Activated CD4-positive, alpha-beta T cell treated with anti-CD3 and anti-CD28 coated beads for 36 hours (primary cell): ENCODE measurements around the gene PAK6. TPM values are rescaled to one million over a fixed set of nuclear protein-coding genes. Genes with fewer than 3 reads are reported as not detected.

Experiments used
- ATAC-seq: fragments of 200-7000 bp; cut with Tn5 transposase; one replicate; pipeline ENCODE4 v1.10.0; 2021; ENCODE audit warnings: mild to moderate bottlenecking, moderate library complexity
- CTCF ChIA-PET: fragments of 350-600 bp; sonication (Branson Sonifier 250); formaldehyde crosslinking; loops from one replicate; lab custom pipeline; 2021; ENCODE audit warnings: antibody characterized with exemption; lab: Charles Lee
- POLR2A ChIA-PET: fragments of 350-600 bp; sonication (Branson Sonifier 250); formaldehyde crosslinking; loops from one replicate; lab custom pipeline; 2021; ENCODE audit warnings: antibody characterized with exemption, inconsistent platforms; lab: Charles Lee
- DNase-seq: peaks from one replicate; pipeline ENCODE4 v3.0.0-alpha.2; 2020
- H3K27ac Mint-ChIP-seq: one replicate; pipeline ENCODE4 v1.8.0; 2021; ENCODE audit warnings: mixed read lengths
- H3K27me3 Mint-ChIP-seq: one replicate; pipeline ENCODE4 v1.8.0; 2021; ENCODE audit warnings: mixed read lengths
- H3K36me3 Mint-ChIP-seq: one replicate; pipeline ENCODE4 v1.8.0; 2021; ENCODE audit warnings: low read depth, mixed read lengths
- H3K4me1 Mint-ChIP-seq: one replicate; pipeline ENCODE4 v1.8.0; 2021; ENCODE audit warnings: mixed read lengths
- H3K4me3 Mint-ChIP-seq: one replicate; pipeline ENCODE4 v1.8.0; 2021; ENCODE audit warnings: mild to moderate bottlenecking, moderate library complexity, mixed read lengths
- H3K9me3 Mint-ChIP-seq: one replicate; pipeline ENCODE4 v1.8.0; 2021; ENCODE audit warnings: low read depth, mixed read lengths
- intact Hi-C, 2 experiments: fragments of 100-400 bp; cut with DNase I in 1 of 2; cut with micrococcal nuclease in 1 of 2; formaldehyde crosslinking; loops; one replicate each; pipeline versions ENCODE4 v1.14.2 to v1.15.1; 2022 to 2024; cut with DNase I, micrococcal nuclease
- total RNA-seq, 2 experiments: library from RNA; stranded (reverse); gene quantifications; one replicate each; pipeline ENCODE4 v1.2.3, GENCODE V29; 2021

PAK6 gene
- total RNA-seq, 2 experiments from 2014 or later, result 0.30 to 0.53 TPM

DNA sequence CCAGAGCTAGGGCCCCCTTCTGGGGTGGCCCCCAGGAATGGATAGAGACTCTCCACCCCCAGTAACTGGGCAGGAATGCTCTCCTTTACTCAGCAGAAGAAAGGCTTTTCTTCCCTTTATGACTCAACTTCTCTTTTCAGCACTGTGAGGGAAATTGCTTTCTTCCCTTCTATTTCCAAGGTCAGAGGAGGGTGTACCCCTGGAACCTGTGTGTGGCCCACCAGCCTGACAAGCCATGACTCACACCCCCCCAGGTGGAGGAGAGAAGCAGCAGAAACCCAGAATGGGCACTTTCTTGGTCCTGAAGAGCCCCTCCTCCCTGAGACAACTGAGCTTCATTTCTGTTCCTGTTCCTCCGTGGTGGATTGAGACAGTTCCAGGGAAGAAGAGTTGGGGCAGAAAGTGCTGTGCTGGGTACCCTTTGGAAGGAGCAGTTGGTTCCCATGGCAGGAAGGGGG, 46.7 kb downstream of the PAK6 start:
- no peak overlapping the region for H3K27ac Mint-ChIP-seq
- DNase-seq, result no peak

DNA sequence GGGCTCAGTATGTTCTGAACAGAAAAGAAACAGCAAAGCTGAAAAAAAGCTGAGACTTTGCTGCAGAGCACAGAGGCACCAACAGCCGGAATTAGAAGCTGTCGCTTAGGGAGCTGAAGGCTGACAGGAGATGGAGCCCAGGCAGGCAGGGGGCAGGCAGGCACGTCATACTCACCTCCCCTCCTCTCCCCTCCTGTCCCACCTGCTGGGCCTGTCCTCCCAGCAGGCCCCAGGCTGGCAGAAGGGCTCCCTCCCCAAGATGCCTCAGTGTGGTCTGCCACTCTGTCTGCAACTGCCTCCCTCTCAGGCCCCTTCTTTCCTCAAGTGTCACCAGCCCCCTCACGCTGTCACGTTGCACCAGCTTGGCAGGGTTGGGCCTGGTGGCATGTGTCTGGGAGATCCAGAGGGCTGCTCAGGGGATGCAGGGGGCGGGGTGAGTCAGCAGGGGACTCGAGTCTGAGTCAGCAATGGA, 47.2 kb downstream of the PAK6 start:
- no peak for ATAC-seq
- H3K36me3 Mint-ChIP-seq, result no peaks in the 10 kb centered on the region
- H3K9me3 Mint-ChIP-seq, result no peaks in the 10 kb centered on the region
- no peak overlapping the region for H3K4me3 Mint-ChIP-seq
- intact Hi-C loops, result no loop called here
- peaks cover 9% of the 10 kb centered on the region for H3K27me3 Mint-ChIP-seq
- H3K27ac Mint-ChIP-seq, result no peak overlapping the region
- ChIA-PET POLR2A (no interaction called here), CTCF (interaction anchor here (0.5 to 5.7 kb wide), 5 partner anchors 11 to 72 kb away, joined by 3 to 30 read pairs (median 5); partner anchors contain the start of gene PLCB2)
- no peak for DNase-seq
- H3K4me1 Mint-ChIP-seq, result peaks cover 4% of the 10 kb centered on the region

More for the DNA sequence above, 46.7 kb downstream of the PAK6 start:
- POLR2A ChIA-PET, result interaction anchor here (0.6 kb wide), 2 partner anchors 80 to 185 kb away, joined by 3 to 4 read pairs; no protein-coding TSS in a partner anchor
- Mint-ChIP-seq H3K9me3 (no peaks in the 10 kb centered on the region), H3K4me3 (no peak overlapping the region), H3K36me3 (no peaks in the 10 kb centered on the region), H3K27me3 (peaks cover 13% of the 10 kb centered on the region), H3K4me1 (peaks cover 4% of the 10 kb centered on the region)
- CTCF ChIA-PET, result interaction anchor here (0.5 to 5.7 kb wide), 6 partner anchors 11 to 72 kb away, joined by 3 to 30 read pairs (median 4); partner anchors contain the start of gene PLCB2
- ATAC-seq, result no peak
- intact Hi-C loops, result no loop called here

- intact Hi-C loops, result no loop called here
- Mint-ChIP-seq H3K4me1 (peaks cover 4% of the 10 kb centered on the region), H3K4me3 (no peak overlapping the region), H3K9me3 (no peaks in the 10 kb centered on the region), H3K27me3 (peaks cover 7% of the 10 kb centered on the region), H3K27ac (no peak overlapping the region), H3K36me3 (no peaks in the 10 kb centered on the region)
- CTCF ChIA-PET, result interaction anchor here (5.7 kb wide), 1 partner anchor 21 kb away, joined by 30 read pairs; the partner anchor contains the start of gene PLCB2
- POLR2A ChIA-PET, result interaction anchor here (0.6 kb wide), 1 partner anchor 22 kb away, joined by 5 read pairs; no protein-coding TSS in a partner anchor
- ATAC-seq (no peak), DNase-seq (no peak)
Measured at GRCh38 chr15:40286794-40287193, 47.9 kb downstream of the PAK6 start.

- ChIA-PET POLR2A (interaction anchor here (0.6 kb wide), 1 partner anchor 21 kb away, joined by 5 read pairs; no protein-coding TSS in a partner anchor), CTCF (interaction anchor here (0.8 to 5.7 kb wide), 4 partner anchors 8 to 21 kb away, joined by 3 to 30 read pairs (median 10); partner anchors contain the start of gene PLCB2)
- no peak overlapping the region for H3K4me3 Mint-ChIP-seq
- peaks cover 4% of the 10 kb centered on the region for H3K4me1 Mint-ChIP-seq
- H3K27me3 Mint-ChIP-seq, result peaks cover 7% of the 10 kb centered on the region
- H3K27ac Mint-ChIP-seq, result no peak overlapping the region
- no peaks in the 10 kb centered on the region for H3K9me3 Mint-ChIP-seq
- no peaks in the 10 kb centered on the region for H3K36me3 Mint-ChIP-seq
- intact Hi-C loops, result no loop called here
- no peak for DNase-seq
- no peak for ATAC-seq
Measured at GRCh38 chr15:40287505-40287904, 48.6 kb downstream of the PAK6 start.

GRCh38 chr15:40287968-40288367, 49.1 kb downstream of the PAK6 start:
- Mint-ChIP-seq H3K9me3 (no peaks in the 10 kb centered on the region), H3K27me3 (peaks cover 7% of the 10 kb centered on the region), H3K27ac (no peak overlapping the region), H3K4me3 (no peak overlapping the region), H3K36me3 (no peaks in the 10 kb centered on the region), H3K4me1 (peaks cover 4% of the 10 kb centered on the region)
- CTCF ChIA-PET, result interaction anchor here (0.8 to 5.7 kb wide), 6 partner anchors 9 to 49 kb away, joined by 3 to 30 read pairs (median 8); partner anchors contain the start of gene PLCB2
- ATAC-seq, result no peak
- POLR2A ChIA-PET, result no interaction called here
- intact Hi-C loops, result no loop called here
- DNase-seq, result no peak

- ATAC-seq (no peak), DNase-seq (no peak)
- H3K9me3 Mint-ChIP-seq, result no peaks in the 10 kb centered on the region
- H3K4me3 Mint-ChIP-seq, result no peak overlapping the region
- peaks cover 2% of the 10 kb centered on the region for H3K36me3 Mint-ChIP-seq
- intact Hi-C loops, result no loop called here
- ChIA-PET POLR2A (interaction anchor here (1.4 kb wide), 1 partner anchor 18 kb away, joined by 5 read pairs; the partner anchor contains the start of gene PLCB2), CTCF (interaction anchor here (0.6 to 2.6 kb wide), 10 partner anchors 9 to 173 kb away, joined by 3 to 14 read pairs (median 6); partner anchors contain the start of gene PLCB2)
- H3K4me1 Mint-ChIP-seq, result peaks cover 4% of the 10 kb centered on the region
- no peaks in the 10 kb centered on the region for H3K27me3 Mint-ChIP-seq
- no peak overlapping the region for H3K27ac Mint-ChIP-seq
Measured at GRCh38 chr15:40289140-40289775, 50.4 kb downstream of the PAK6 start.

- no peaks in the 10 kb centered on the region for H3K27me3 Mint-ChIP-seq
- peaks cover 3% of the 10 kb centered on the region for H3K36me3 Mint-ChIP-seq
- ChIA-PET POLR2A (no interaction called here), CTCF (interaction anchor here (0.8 to 2.6 kb wide), 4 partner anchors 10 to 239 kb away, joined by 3 to 9 read pairs (median 6); no protein-coding TSS in a partner anchor)
- H3K27ac Mint-ChIP-seq, result no peak overlapping the region
- H3K4me1 Mint-ChIP-seq, result peaks cover 3% of the 10 kb centered on the region
- DNase-seq (no peak), ATAC-seq (no peak)
- intact Hi-C loops, result no loop called here
- no peak overlapping the region for H3K4me3 Mint-ChIP-seq
- H3K9me3 Mint-ChIP-seq, result no peaks in the 10 kb centered on the region
Measured at GRCh38 chr15:40290545-40290917, 51.7 kb downstream of the PAK6 start.

DNA sequence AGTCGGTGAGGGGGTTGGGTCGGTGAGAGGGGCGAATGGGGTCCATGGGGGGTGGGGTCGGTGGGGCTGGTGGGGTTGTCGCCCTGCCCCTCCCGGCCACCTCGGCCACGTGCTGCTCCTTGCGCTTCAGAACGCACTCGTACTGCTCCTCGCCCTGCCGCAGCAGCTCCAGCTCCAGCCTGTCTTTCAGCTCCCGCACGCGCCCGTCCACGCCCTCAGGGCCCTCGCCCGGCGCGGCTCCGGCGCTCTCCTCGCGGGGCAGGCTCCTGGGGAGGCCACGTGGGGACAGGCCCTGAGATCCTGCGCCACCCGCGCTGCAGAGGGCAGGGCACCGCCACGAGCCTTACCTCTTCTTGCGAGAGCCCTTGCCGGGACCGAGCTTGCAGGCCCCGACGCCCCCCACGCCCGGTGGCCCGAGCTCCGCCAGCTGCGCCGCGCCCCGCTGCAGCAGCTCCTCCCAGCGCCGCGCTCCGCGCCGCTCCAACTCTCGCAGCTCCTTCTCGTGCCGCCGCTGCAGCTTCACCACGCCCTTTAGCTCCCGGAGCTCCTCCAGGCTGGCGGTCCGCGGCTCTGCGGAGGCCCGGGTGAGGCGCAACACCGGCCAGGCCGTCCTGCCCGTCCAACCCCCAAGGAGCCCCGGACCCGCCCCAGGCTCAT, 52.2 kb downstream of the PAK6 start:
- CTCF ChIA-PET, result interaction anchor here (0.6 to 2.6 kb wide), 6 partner anchors 11 to 256 kb away, joined by 3 to 9 read pairs (median 4); no protein-coding TSS in a partner anchor
- Mint-ChIP-seq H3K4me3 (no peak overlapping the region), H3K4me1 (no peaks in the 10 kb centered on the region), H3K27me3 (no peaks in the 10 kb centered on the region), H3K27ac (no peak overlapping the region), H3K9me3 (no peaks in the 10 kb centered on the region), H3K36me3 (peaks cover 3% of the 10 kb centered on the region)
- POLR2A ChIA-PET, result no interaction called here
- no peak for ATAC-seq
- intact Hi-C loops, result no loop called here
- no peak for DNase-seq

GRCh38 chr15:40292246-40292645, 53.4 kb downstream of the PAK6 start:
- CTCF ChIA-PET, result interaction anchor here (0.9 to 2.6 kb wide), 4 partner anchors 13 to 17 kb away, joined by 3 to 9 read pairs (median 6); no protein-coding TSS in a partner anchor
- ATAC-seq, result no peak
- POLR2A ChIA-PET, result no interaction called here
- no peak for DNase-seq
- Mint-ChIP-seq H3K4me1 (no peaks in the 10 kb centered on the region), H3K9me3 (no peaks in the 10 kb centered on the region), H3K27ac (no peak overlapping the region), H3K4me3 (no peak overlapping the region), H3K27me3 (no peaks in the 10 kb centered on the region), H3K36me3 (peaks cover 5% of the 10 kb centered on the region)
- intact Hi-C loops, result no loop called here

GRCh38 chr15:40293006-40293405, 54.1 kb downstream of the PAK6 start:
- CTCF ChIA-PET, result interaction anchor here (0.5 to 1.7 kb wide), 8 partner anchors 8 to 494 kb away, joined by 3 to 6 read pairs (median 3); no protein-coding TSS in a partner anchor
- H3K4me3 Mint-ChIP-seq, result no peak overlapping the region
- ATAC-seq, result no peak

More at GRCh38 chr15:40293006-40293405, 54.1 kb downstream of the PAK6 start:
- POLR2A ChIA-PET, result no interaction called here
- Mint-ChIP-seq H3K27me3 (no peaks in the 10 kb centered on the region), H3K4me1 (no peaks in the 10 kb centered on the region), H3K36me3 (peaks cover 5% of the 10 kb centered on the region), H3K27ac (no peak overlapping the region), H3K9me3 (no peaks in the 10 kb centered on the region)
- DNase-seq, result no peak
- intact Hi-C loops, result no loop called here
